K562 (cell line): ENCODE measurements around the gene CNGB1. TPM values are rescaled to one million over a fixed set of nuclear protein-coding genes. Genes with fewer than 3 reads are reported as not detected.

ENCODE experiments used
- ATF1 ChIP-seq, 2 experiments: fragments of 450-650 bp in 1 of 2; IDR thresholded peaks; 2 replicates each; pipeline ENCODE4 v1.6.1; 2016; ENCODE audit warnings: missing compliant biosample characterization in 1 of 2, missing genetic modification characterization in 1 of 2
- FOXP4 ChIP-seq: sonication (generic); formaldehyde crosslinking; IDR thresholded peaks from 2 replicates; pipeline ENCODE4 v1.8.0; 2022; ENCODE audit warnings: mild to moderate bottlenecking, missing genetic modification reagents, borderline replicate concordance
- GATA2 ChIP-seq: sonication (generic); formaldehyde crosslinking; IDR thresholded peaks from 2 replicates; pipeline ENCODE4 v1.4.0; 2020; ENCODE audit warnings: mild to moderate bottlenecking, missing genetic modification reagents
- GMEB1 ChIP-seq: fragments of 250-450 bp; sonication (Bioruptor Pico); IDR thresholded peaks from 2 replicates; pipeline ENCODE4 v1.4.0; 2020; ENCODE audit warnings: mild to moderate bottlenecking
- HDAC2 ChIP-seq: fragments of 450-650 bp; IDR thresholded peaks from 2 replicates; pipeline ENCODE4 v1.6.1; 2016; ENCODE audit warnings: mild to moderate bottlenecking
- HOMEZ ChIP-seq: fragments of 250-450 bp; sonication (Bioruptor Pico); IDR thresholded peaks from 2 replicates; pipeline ENCODE4 v1.4.0; 2020; ENCODE audit warnings: mild to moderate bottlenecking, moderate library complexity
- KAT8 ChIP-seq: fragments of 450-650 bp; IDR thresholded peaks from 2 replicates; pipeline ENCODE4 v1.6.1; 2016; ENCODE audit warnings: low read depth, mild to moderate bottlenecking
- KDM1A ChIP-seq, 2 experiments: fragments of 450-650 bp; IDR thresholded peaks; 2 replicates each; pipeline ENCODE4 v1.6.1; 2016; ENCODE audit warnings: mild to moderate bottlenecking in 2 of 2
- MBD2 ChIP-seq: sonication (generic); IDR thresholded peaks from 2 replicates; pipeline ENCODE4 v1.6.1; 2016; ENCODE audit warnings: low read depth, borderline replicate concordance
- MTA2 ChIP-seq: fragments of 450-650 bp; IDR thresholded peaks from 2 replicates; pipeline ENCODE4 v1.6.1; 2016; ENCODE audit warnings: low read depth
- MYNN ChIP-seq, 2 experiments: sonication (generic); formaldehyde crosslinking in 1 of 2; IDR thresholded peaks; 2 replicates each; pipeline versions ENCODE4 v1.5.0 to v1.6.1; 2016 to 2020; ENCODE audit warnings: antibody characterized with exemption in 1 of 2, missing genetic modification reagents in 1 of 2
- NFE2 ChIP-seq: IDR thresholded peaks from 2 replicates; pipeline ENCODE4 v1.6.1; 2014; ENCODE audit warnings: antibody characterized with exemption, low read depth
- NFXL1 ChIP-seq: fragments of 450-650 bp; formaldehyde crosslinking; IDR thresholded peaks from 2 replicates; pipeline ENCODE4 v1.4.0; 2021; ENCODE audit warnings: mild to moderate bottlenecking
- PML ChIP-seq: IDR thresholded peaks from 2 replicates; pipeline ENCODE4 v1.6.1; 2012; ENCODE audit warnings: low read length, inconsistent platforms
- RBBP5 ChIP-seq: fragments of 200-600 bp; sonication (generic); IDR thresholded peaks from 2 replicates; pipeline ENCODE4 v1.6.1; 2012; ENCODE audit warnings: borderline replicate concordance, mild to moderate bottlenecking, low read length, control low read depth, inconsistent platforms; ENCODE audit not compliant: insufficient read depth, poor library complexity, severe bottlenecking
- SMARCC2 ChIP-seq: fragments of 450-650 bp; IDR thresholded peaks from 2 replicates; pipeline ENCODE4 v1.6.1; 2017; ENCODE audit warnings: antibody characterized with exemption, moderate library complexity, mild to moderate bottlenecking, low read depth
- ZBTB7A ChIP-seq: IDR thresholded peaks from 2 replicates; pipeline ENCODE4 v1.6.1; 2011; ENCODE audit warnings: low read depth, mild to moderate bottlenecking, low read length, moderate library complexity, borderline replicate concordance; ENCODE audit not compliant: control insufficient read depth
- ZMIZ1 ChIP-seq, 2 experiments: fragments of 150-350 bp in 1 of 2; IDR thresholded peaks; 2 replicates each; pipeline ENCODE4 v1.6.1; 2012 to 2016; ENCODE audit warnings: low read depth in 2 of 2, low read length in 2 of 2, mild to moderate bottlenecking in 1 of 2, moderate library complexity in 1 of 2
- ZNF316 ChIP-seq: fragments of 450-650 bp; IDR thresholded peaks from 2 replicates; pipeline ENCODE4 v1.6.1; 2016
- polyA plus RNA-seq, 8 experiments: library from polyadenylated mRNA; depleted of rRNA in 4 of 8; stranded (reverse) in 5 of 8; unstranded in 3 of 8; fragments of >200 nt; fragmentation: Nextera tagmentation in 2 of 8; fragmentation: Illumina TruSeq in 1 of 8; extraction: Ambion mirVana in 2 of 8; extraction: Trizol in 1 of 8; gene quantifications; 2 replicates each; pipeline versions ENCODE4 v1.2.1 to v1.2.3, GENCODE V29; 2011 to 2014; ENCODE audit warnings: inconsistent platforms in 1 of 8, missing spikeins in 1 of 8
- total RNA-seq, 7 experiments: library from RNA; depleted of rRNA in 6 of 7; stranded (reverse); fragments of >200 nt in 6 of 7; fragmentation: Illumina TruSeq in 2 of 7; extraction: Trizol in 2 of 7; gene quantifications; 2 replicates each; pipeline versions ENCODE4 v1.2.1 to v1.2.3, GENCODE V29; 2011 to 2021; ENCODE audit warnings: low replicate concordance in 1 of 7

CNGB1 gene
- total and polyA plus RNA-seq, 9 of the 15 experiments (the other 6 are each of a cell fraction or from before 2014, with no cell fraction given) = not detected

GRCh38 chr16:57976331-57976796 is 5.4 kb upstream of the CNGB1 start (continued):
- TF ChIP-seq SMARCC2 (peak; percentile 95), ZBTB7A (peak; percentile 92), KDM1A (IDR thresholded peaks at IDR 0.05) (peak; percentile 42 to 70; a peak in 3 of 4 replicates), NFE2 (peak; percentile 72), MBD2 (0 out of 2 replicates have a peak, but pooled peaks have one; percentile 61), MYNN (IDR thresholded peaks at IDR 0.05) (peak; percentile 67), MYNN (CRISPR knock-in tag; IDR thresholded peaks at IDR 0.05) (no peak), GMEB1 (no peak), HDAC2 (peak; percentile 77), MTA2 (peak; percentile 92), HOMEZ (CRISPR knock-in tag) (no peak), KAT8 (no peak), ATF1 (CRISPR knock-in tag; IDR thresholded peaks at IDR 0.05) (no peak), ATF1 (tag; IDR thresholded peaks at IDR 0.05) (no peak), ZMIZ1 (IDR thresholded peaks at IDR 0.05; ENCODE audit: low read depth in 2 of 2, low read length in 2 of 2) (peak in 1 of 2 experiments; percentile 90; a peak in 2 of 4 replicates), ZNF316 (0 out of 2 replicates have a peak, but pooled peaks have one; percentile 38), FOXP4 (no peak), RBBP5 (peak; percentile 50), PML (peak; percentile 93), NFXL1 (no peak), GATA2 (peak; percentile 94)
